DND-41 (cell line): Measurements from ENCODE around the gene THY1.

ENCODE experiments used
- ATAC-seq: fragments of 200-7000 bp; cut with Tn5 transposase; 3 replicates; pipeline ENCODE4 v1.9.1; 2021; ENCODE audit warnings: low read depth; ENCODE audit not compliant: insufficient read depth
- DNase-seq: peaks from one replicate; pipeline ENCODE4 v3.0.0-alpha.2; 2020
- H2AFZ ChIP-seq: 2 replicates; pipeline ENCODE4 v1.6.0; 2012; ENCODE audit warnings: low read depth, low read length
- H3K27ac ChIP-seq: 2 replicates; pipeline ENCODE4 v1.5.1; 2012; ENCODE audit warnings: low read length, inconsistent platforms
- H3K27me3 ChIP-seq: fragments of 200-600 bp; sonication (generic); 2 replicates; pipeline ENCODE4 v1.6.0; 2012; ENCODE audit warnings: low read length, mild to moderate bottlenecking, inconsistent platforms; ENCODE audit not compliant: insufficient read depth, poor library complexity
- H3K36me3 ChIP-seq: 2 replicates; pipeline ENCODE4 v1.5.1; 2012; ENCODE audit warnings: low read length, inconsistent platforms; ENCODE audit not compliant: insufficient read depth
- H3K4me1 ChIP-seq: 2 replicates; pipeline ENCODE4 v1.5.1; 2012; ENCODE audit warnings: mild to moderate bottlenecking, low read length; ENCODE audit not compliant: insufficient read depth
- H3K4me2 ChIP-seq: 2 replicates; pipeline ENCODE4 v1.6.0; 2012; ENCODE audit warnings: mild to moderate bottlenecking, moderate library complexity, low read length, inconsistent platforms; ENCODE audit not compliant: insufficient read depth
- H3K4me3 ChIP-seq, 2 experiments: fragments of 200-600 bp in 1 of 2; shearing (Covaris generic) in 1 of 2; 2 replicates each; pipeline ENCODE4 v1.5.1; 2012 to 2016; ENCODE audit warnings: inconsistent platforms in 2 of 2, low read length in 2 of 2, mild to moderate bottlenecking in 2 of 2, low read depth in 1 of 2, moderate library complexity in 1 of 2
- H3K79me2 ChIP-seq: 2 replicates; pipeline ENCODE4 v1.6.0; 2012; ENCODE audit warnings: low read length, inconsistent platforms; ENCODE audit not compliant: insufficient read depth
- H3K9ac ChIP-seq: 2 replicates; pipeline ENCODE4 v1.6.0; 2012; ENCODE audit warnings: low read depth, mild to moderate bottlenecking, inconsistent platforms, low read length, moderate library complexity
- H3K9me3 ChIP-seq: 2 replicates; pipeline ENCODE4 v1.5.1; 2012; ENCODE audit warnings: low read length, moderate library complexity, mild to moderate bottlenecking, inconsistent platforms; ENCODE audit not compliant: insufficient read depth, severe bottlenecking
- H4K20me1 ChIP-seq: 2 replicates; pipeline ENCODE4 v1.6.0; 2012; ENCODE audit warnings: low read length; ENCODE audit not compliant: insufficient read depth
- EZH2 ChIP-seq: IDR thresholded peaks from 3 replicates; pipeline ENCODE4 v1.6.1; 2012; ENCODE audit warnings: borderline replicate concordance, low read depth, mild to moderate bottlenecking, moderate library complexity, low read length, inconsistent platforms; ENCODE audit not compliant: severe bottlenecking
- TF ChIP-seq, protein P1 (sequence below): IDR thresholded peaks from 2 replicates; pipeline ENCODE4 v1.5.1; 2012; ENCODE audit warnings: borderline replicate concordance, low read length, moderate library complexity, mild to moderate bottlenecking; ENCODE audit not compliant: poor library complexity, severe bottlenecking; ENCODE audit errors: extremely low read depth

THY1 gene

DNA sequence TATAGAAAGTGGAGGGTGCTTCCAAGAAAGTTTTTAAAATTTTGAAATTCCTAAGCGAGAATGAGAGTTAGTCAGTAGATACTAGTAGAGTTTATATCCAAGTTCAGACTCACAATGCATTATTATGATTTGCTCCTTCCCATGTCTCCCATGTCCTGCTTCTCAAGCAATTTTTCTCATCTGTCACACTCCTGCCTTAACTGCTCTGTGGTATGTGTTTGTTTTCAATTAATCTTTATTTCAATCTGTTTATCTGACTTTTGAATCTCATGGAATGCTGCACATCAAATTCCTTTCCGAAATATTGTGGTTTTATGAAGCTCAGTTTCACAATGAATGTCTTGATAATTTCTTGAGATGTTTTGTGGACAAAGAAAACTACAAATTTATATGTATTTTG lies 18.1 kb downstream of the THY1 start:
- DNase-seq: no peak
- Histone ChIP-seq H3K4me2 (no peak overlapping the region), H3K4me1 (no peaks in the 10 kb centered on the region), H3K27ac (no peak overlapping the region), H3K9ac (no peak overlapping the region), H3K27me3 (peaks cover 12% of the 10 kb centered on the region), H3K79me2 (no peaks in the 10 kb centered on the region), H3K9me3 (peaks cover 4% of the 10 kb centered on the region), H3K36me3 (no peaks in the 10 kb centered on the region), H2AFZ (no peak overlapping the region), H3K4me3 (no peak overlapping the region), H4K20me1 (no peaks in the 10 kb centered on the region)
- TF ChIP-seq, protein P1, sequence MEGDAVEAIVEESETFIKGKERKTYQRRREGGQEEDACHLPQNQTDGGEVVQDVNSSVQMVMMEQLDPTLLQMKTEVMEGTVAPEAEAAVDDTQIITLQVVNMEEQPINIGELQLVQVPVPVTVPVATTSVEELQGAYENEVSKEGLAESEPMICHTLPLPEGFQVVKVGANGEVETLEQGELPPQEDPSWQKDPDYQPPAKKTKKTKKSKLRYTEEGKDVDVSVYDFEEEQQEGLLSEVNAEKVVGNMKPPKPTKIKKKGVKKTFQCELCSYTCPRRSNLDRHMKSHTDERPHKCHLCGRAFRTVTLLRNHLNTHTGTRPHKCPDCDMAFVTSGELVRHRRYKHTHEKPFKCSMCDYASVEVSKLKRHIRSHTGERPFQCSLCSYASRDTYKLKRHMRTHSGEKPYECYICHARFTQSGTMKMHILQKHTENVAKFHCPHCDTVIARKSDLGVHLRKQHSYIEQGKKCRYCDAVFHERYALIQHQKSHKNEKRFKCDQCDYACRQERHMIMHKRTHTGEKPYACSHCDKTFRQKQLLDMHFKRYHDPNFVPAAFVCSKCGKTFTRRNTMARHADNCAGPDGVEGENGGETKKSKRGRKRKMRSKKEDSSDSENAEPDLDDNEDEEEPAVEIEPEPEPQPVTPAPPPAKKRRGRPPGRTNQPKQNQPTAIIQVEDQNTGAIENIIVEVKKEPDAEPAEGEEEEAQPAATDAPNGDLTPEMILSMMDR: no peak
- no peak for TF ChIP-seq EZH2
- ATAC-seq: no peak

DNA sequence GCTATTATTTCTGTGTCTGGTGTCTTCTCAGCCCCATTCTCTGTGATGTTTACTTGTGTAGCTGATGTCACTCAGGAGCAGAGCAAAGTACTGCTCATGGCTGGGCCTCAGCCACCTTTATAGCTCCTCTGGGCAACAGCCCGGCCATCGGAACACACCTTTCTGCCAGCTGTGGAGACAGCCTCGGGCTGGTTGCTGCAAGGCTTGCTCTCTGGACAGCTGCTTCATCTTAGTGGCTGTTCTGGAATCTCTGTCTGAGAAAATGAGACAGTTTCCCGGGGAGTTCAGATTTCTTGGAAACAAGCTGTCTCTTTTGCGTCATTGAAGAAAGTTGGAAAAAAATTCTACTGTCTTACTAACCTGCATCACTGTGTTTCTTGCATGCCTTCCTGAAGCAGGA lies 20.0 kb downstream of the THY1 start:
- TF ChIP-seq, protein P1: no peak
- TF ChIP-seq EZH2: no peak
- H3K9me3 ChIP-seq: peaks cover 4% of the 10 kb centered on the region
- H3K27ac ChIP-seq: no peak overlapping the region
- ATAC-seq (no peak), DNase-seq (no peak)
- peaks cover 8% of the 10 kb centered on the region for H3K27me3 ChIP-seq
- no peaks in the 10 kb centered on the region for H3K4me1 ChIP-seq
- H4K20me1 ChIP-seq: no peaks in the 10 kb centered on the region
- H3K36me3 ChIP-seq: no peaks in the 10 kb centered on the region
- no peaks in the 10 kb centered on the region for H3K79me2 ChIP-seq
- no peak overlapping the region for H2AFZ ChIP-seq
- no peak overlapping the region for H3K9ac ChIP-seq
- H3K4me3 ChIP-seq: no peak overlapping the region
- no peak overlapping the region for H3K4me2 ChIP-seq

DNA sequence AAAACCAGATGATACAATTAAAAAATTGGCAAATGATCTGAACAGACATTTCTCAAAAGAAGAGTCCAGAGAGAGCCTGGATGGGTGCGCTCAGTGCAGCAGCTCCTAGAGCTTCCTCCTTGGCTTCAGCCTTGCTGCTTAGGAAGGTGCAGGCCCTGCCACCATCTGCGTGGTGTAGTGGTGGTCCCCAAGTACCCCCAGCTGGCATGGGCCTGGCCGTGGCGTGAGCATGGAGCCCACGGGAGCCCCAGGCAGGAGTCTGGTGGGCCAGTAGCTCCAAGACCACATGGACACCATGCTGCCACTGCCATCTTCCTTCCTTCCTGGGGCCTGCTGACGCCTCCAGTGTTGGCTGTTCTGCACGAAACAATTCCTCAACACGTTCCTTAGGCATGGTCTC lies 20.5 kb downstream of the THY1 start:
- Histone ChIP-seq H3K36me3 (no peaks in the 10 kb centered on the region), H3K4me2 (no peak overlapping the region), H3K9me3 (peaks cover 4% of the 10 kb centered on the region), H4K20me1 (no peaks in the 10 kb centered on the region), H3K27ac (no peak overlapping the region), H3K79me2 (no peaks in the 10 kb centered on the region), H2AFZ (no peak overlapping the region), H3K9ac (no peak overlapping the region), H3K4me3 (no peak overlapping the region), H3K27me3 (peaks cover 8% of the 10 kb centered on the region), H3K4me1 (no peaks in the 10 kb centered on the region)
- no peak for DNase-seq
- TF ChIP-seq EZH2: no peak
- TF ChIP-seq, protein P1: no peak
- ATAC-seq: no peak

DNA sequence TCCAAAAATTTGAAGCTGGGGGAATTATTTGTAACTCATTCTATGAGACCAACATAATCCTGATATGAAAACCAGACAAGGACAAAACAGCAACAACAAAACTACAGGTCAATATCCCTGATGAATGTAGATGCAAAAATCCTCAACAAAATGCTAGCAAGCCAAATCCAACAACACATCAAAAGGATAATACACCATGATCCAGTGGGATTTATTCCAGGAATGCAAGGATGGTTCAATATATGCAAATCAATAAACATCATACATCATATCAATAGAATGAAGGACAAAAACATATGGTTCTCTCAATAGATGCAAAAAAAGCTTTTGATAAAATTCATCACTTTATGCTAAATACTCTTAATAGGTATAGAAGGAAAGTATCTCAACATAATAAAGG lies 22.1 kb downstream of the THY1 start:
- Histone ChIP-seq H3K9ac (no peak overlapping the region), H3K4me2 (no peak overlapping the region), H3K27ac (no peak overlapping the region), H3K9me3 (peaks cover 4% of the 10 kb centered on the region), H3K36me3 (no peaks in the 10 kb centered on the region), H3K79me2 (no peaks in the 10 kb centered on the region), H3K4me3 (no peak overlapping the region), H2AFZ (no peak overlapping the region), H4K20me1 (no peaks in the 10 kb centered on the region), H3K27me3 (peaks cover 8% of the 10 kb centered on the region), H3K4me1 (no peaks in the 10 kb centered on the region)
- DNase-seq (no peak), ATAC-seq (no peak)
- TF ChIP-seq, protein P1: no peak
- no peak for TF ChIP-seq EZH2
